Spleen (tissue), 7 donors: ENCODE results near the gene SESTD1.

ENCODE experiments used
- POLR2A ChIP-seq, 3 donors: fragments of 450-650 bp; IDR thresholded peaks; one replicate each; pipeline ENCODE4 v1.5.1; 2017; ENCODE audit warnings: antibody characterized with exemption in 3 of 3, mild to moderate bottlenecking in 1 of 3
- POLR2AphosphoS5 ChIP-seq, 3 donors: sonication (generic); formaldehyde crosslinking; IDR thresholded peaks; one replicate each; pipeline ENCODE4 v1.5.1; 2017; ENCODE audit warnings: antibody characterized with exemption in 3 of 3
- TF ChIP-seq, protein P1 (sequence below), 11 experiments: fragments of 200-600 bp in 7 of 11; fragments of 450-650 bp in 4 of 11; sonication (generic) in 4 of 11; IDR thresholded peaks in 8 of 11; conservative IDR thresholded peaks in 3 of 11; 1 replicate in 7 of 11; 2 replicates in 4 of 11; pipeline versions ENCODE4 v1.4.0 to v1.8.0; 2016 to 2021; ENCODE audit warnings: antibody characterized with exemption in 11 of 11, inconsistent platforms in 4 of 11, mild to moderate bottlenecking in 1 of 11
- donor health status: DM: no; HTN: no; CAD: no; lungs with moderate emphysema.
- donor health status: DM: no; HTN: no; CAD: no.
- donor health status: DM: no; HTN: no; CAD: no.

DNA sequence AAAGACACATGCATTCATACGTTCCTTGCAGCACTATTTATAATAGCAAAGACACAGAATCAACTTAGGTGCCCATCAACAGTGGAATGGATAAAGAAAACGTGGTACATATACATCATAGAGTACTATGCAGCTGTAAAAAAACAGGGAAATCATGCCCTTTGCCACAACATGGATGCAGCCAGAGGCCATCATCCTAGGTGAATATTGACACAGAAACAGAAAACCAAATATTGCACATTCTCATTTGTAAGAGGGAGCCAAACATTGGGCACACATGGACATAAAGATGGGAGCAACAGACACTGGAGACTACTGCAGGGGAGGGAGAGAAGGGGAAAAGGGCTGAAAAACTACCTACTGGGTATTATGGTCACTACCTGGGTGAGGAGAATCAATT is 73.5 kb downstream of the SESTD1 start:
- TF ChIP-seq, protein P1, sequence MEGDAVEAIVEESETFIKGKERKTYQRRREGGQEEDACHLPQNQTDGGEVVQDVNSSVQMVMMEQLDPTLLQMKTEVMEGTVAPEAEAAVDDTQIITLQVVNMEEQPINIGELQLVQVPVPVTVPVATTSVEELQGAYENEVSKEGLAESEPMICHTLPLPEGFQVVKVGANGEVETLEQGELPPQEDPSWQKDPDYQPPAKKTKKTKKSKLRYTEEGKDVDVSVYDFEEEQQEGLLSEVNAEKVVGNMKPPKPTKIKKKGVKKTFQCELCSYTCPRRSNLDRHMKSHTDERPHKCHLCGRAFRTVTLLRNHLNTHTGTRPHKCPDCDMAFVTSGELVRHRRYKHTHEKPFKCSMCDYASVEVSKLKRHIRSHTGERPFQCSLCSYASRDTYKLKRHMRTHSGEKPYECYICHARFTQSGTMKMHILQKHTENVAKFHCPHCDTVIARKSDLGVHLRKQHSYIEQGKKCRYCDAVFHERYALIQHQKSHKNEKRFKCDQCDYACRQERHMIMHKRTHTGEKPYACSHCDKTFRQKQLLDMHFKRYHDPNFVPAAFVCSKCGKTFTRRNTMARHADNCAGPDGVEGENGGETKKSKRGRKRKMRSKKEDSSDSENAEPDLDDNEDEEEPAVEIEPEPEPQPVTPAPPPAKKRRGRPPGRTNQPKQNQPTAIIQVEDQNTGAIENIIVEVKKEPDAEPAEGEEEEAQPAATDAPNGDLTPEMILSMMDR (IDR thresholded peaks at IDR 0.05 in 8 of 11, conservative IDR thresholded peaks at IDR 0.05 in 3 of 11), result no peak
- TF ChIP-seq POLR2A (IDR thresholded peaks at IDR 0.05) (no peak), POLR2AphosphoS5 (IDR thresholded peaks at IDR 0.05) (no peak)
